Measurements from ENCODE around the gene RALGPS1.

RALGPS1 gene

GRCh38 chr9:127221695-127222094, 307.1 kb downstream of the RALGPS1 start:
- no peak overlapping the region for H3K4me3 ChIP-seq (ENCODE audit: low read length)
- TF ChIP-seq CTCF (conservative IDR thresholded peaks at IDR 0.05; ENCODE audit: low read depth, low read length) = no peak
- DNase-seq (ENCODE audit: low read depth) = no peak

- TF ChIP-seq CTCF (conservative IDR thresholded peaks at IDR 0.05; ENCODE audit: low read depth, low read length) = no peak
These were observed 308.0 kb downstream of the RALGPS1 start for GRCh38 chr9:127222388-127223095.

GRCh38 chr9:127223266-127223665, 308.7 kb downstream of the RALGPS1 start:
- no peak for TF ChIP-seq CTCF (conservative IDR thresholded peaks at IDR 0.05; ENCODE audit: low read depth, low read length)
- DNase-seq (ENCODE audit: low read depth) = no peak
- no peak overlapping the region for H3K4me3 ChIP-seq (ENCODE audit: low read length)

More at GRCh38 chr9:127222388-127223095, 308.0 kb downstream of the RALGPS1 start:
- H3K4me3 ChIP-seq (ENCODE audit: low read length) = no peak overlapping the region
- no peak for DNase-seq (ENCODE audit: low read depth)

GRCh38 chr9:127223810-127224177, 309.2 kb downstream of the RALGPS1 start:
- DNase-seq (ENCODE audit: low read depth) = no peak
- peak overlapping the region; percentile 33 for H3K4me3 ChIP-seq (ENCODE audit: low read length)
- TF ChIP-seq CTCF (conservative IDR thresholded peaks at IDR 0.05; ENCODE audit: low read depth, low read length) = peak; percentile 31

- DNase-seq (ENCODE audit: low read depth) = no peak
- H3K4me3 ChIP-seq (ENCODE audit: low read length) = peak overlapping the region; percentile 58
- TF ChIP-seq CTCF (conservative IDR thresholded peaks at IDR 0.05; ENCODE audit: low read depth, low read length) = no peak
These were observed 309.7 kb downstream of the RALGPS1 start for GRCh38 chr9:127224178-127224882.

- no peak for TF ChIP-seq CTCF (conservative IDR thresholded peaks at IDR 0.05; ENCODE audit: low read depth, low read length)
- peak; percentile 55 for DNase-seq (ENCODE audit: low read depth)
- H3K4me3 ChIP-seq (ENCODE audit: low read length) = peak overlapping the region; percentile 58
These were observed 310.5 kb downstream of the RALGPS1 start for GRCh38 chr9:127224883-127225739.

Measured in retinal pigment epithelial cell (primary cell).